Progenitor cell of endocrine pancreas (in vitro differentiated cells): ENCODE data around the gene RNH1. TPM values are rescaled to one million over a fixed set of nuclear protein-coding genes. Genes with fewer than 3 reads are reported as not detected.

Experiments used
- DNase-seq: peaks from one replicate; pipeline ENCODE4 v3.0.0; 2021; ENCODE audit warnings: low spot score; ENCODE audit not compliant: unreplicated experiment
- H3K27ac Mint-ChIP-seq: 2 replicates; pipeline ENCODE4 v1.8.0; 2021; ENCODE audit warnings: mild to moderate bottlenecking, moderate library complexity, mixed read lengths
- H3K27me3 Mint-ChIP-seq: 2 replicates; pipeline ENCODE4 v1.8.0; 2021; ENCODE audit warnings: mixed read lengths
- H3K36me3 Mint-ChIP-seq: 2 replicates; pipeline ENCODE4 v1.8.0; 2022; ENCODE audit warnings: mixed read lengths; ENCODE audit not compliant: insufficient read depth
- H3K4me1 Mint-ChIP-seq: 2 replicates; pipeline ENCODE4 v1.8.0; 2021; ENCODE audit warnings: low read depth, mixed read lengths
- H3K4me3 Mint-ChIP-seq: 2 replicates; pipeline ENCODE4 v1.8.0; 2021; ENCODE audit warnings: low read depth, mild to moderate bottlenecking, moderate library complexity, mixed read lengths
- H3K9me3 Mint-ChIP-seq: 2 replicates; pipeline ENCODE4 v1.8.0; 2021; ENCODE audit warnings: low read depth, mixed read lengths
- CTCF ChIP-seq: fragments of 200-600 bp; sonication (generic); IDR thresholded peaks from one replicate; pipeline ENCODE4 v1.5.0; 2021; ENCODE audit warnings: antibody characterized with exemption, mild to moderate bottlenecking; ENCODE audit not compliant: unreplicated experiment
- total RNA-seq: library from RNA; stranded (reverse); gene quantifications from 2 replicates; pipeline ENCODE4 v1.2.1, GENCODE V29; 2021

Gene RNH1
- total RNA-seq, 1 donor from 2014 or later, result 49.4 TPM

- Mint-ChIP-seq H3K36me3 (no peaks in the 10 kb centered on the region), H3K4me3 (no peak overlapping the region), H3K27me3 (peaks cover 14% of the 10 kb centered on the region), H3K4me1 (no peaks in the 10 kb centered on the region), H3K9me3 (no peaks in the 10 kb centered on the region), H3K27ac (no peak overlapping the region)
- TF ChIP-seq CTCF, result no peak
- no peak for DNase-seq
Measured at GRCh38 chr11:553988-554340, 46.9 kb upstream of the RNH1 start.

GRCh38 chr11:553083-553987 lies 46.3 kb upstream of the RNH1 start:
- H3K27me3 Mint-ChIP-seq, result peaks cover 14% of the 10 kb centered on the region
- H3K4me1 Mint-ChIP-seq, result no peaks in the 10 kb centered on the region
- no peak for DNase-seq
- no peak for TF ChIP-seq CTCF
- no peak overlapping the region for H3K4me3 Mint-ChIP-seq
- no peaks in the 10 kb centered on the region for H3K9me3 Mint-ChIP-seq
- no peaks in the 10 kb centered on the region for H3K36me3 Mint-ChIP-seq
- H3K27ac Mint-ChIP-seq, result no peak overlapping the region

- DNase-seq, result no peak
- Mint-ChIP-seq H3K9me3 (no peaks in the 10 kb centered on the region), H3K27me3 (peaks cover 7% of the 10 kb centered on the region), H3K36me3 (no peaks in the 10 kb centered on the region), H3K4me3 (no peak overlapping the region), H3K4me1 (no peaks in the 10 kb centered on the region), H3K27ac (no peak overlapping the region)
- no peak for TF ChIP-seq CTCF
Measured at GRCh38 chr11:551596-551995, 44.6 kb upstream of the RNH1 start.

GRCh38 chr11:551131-551530 lies 44.1 kb upstream of the RNH1 start:
- H3K4me1 Mint-ChIP-seq, result no peaks in the 10 kb centered on the region
- no peak for TF ChIP-seq CTCF
- peaks cover 3% of the 10 kb centered on the region for H3K27me3 Mint-ChIP-seq
- H3K9me3 Mint-ChIP-seq, result no peaks in the 10 kb centered on the region
- H3K4me3 Mint-ChIP-seq, result no peak overlapping the region
- H3K36me3 Mint-ChIP-seq, result no peaks in the 10 kb centered on the region
- H3K27ac Mint-ChIP-seq, result no peak overlapping the region
- DNase-seq, result no peak

- Mint-ChIP-seq H3K4me3 (no peak overlapping the region), H3K36me3 (no peaks in the 10 kb centered on the region), H3K27me3 (peaks cover 3% of the 10 kb centered on the region), H3K27ac (no peak overlapping the region), H3K4me1 (no peaks in the 10 kb centered on the region), H3K9me3 (no peaks in the 10 kb centered on the region)
- no peak for TF ChIP-seq CTCF
- DNase-seq, result no peak
Measured at GRCh38 chr11:550746-551085, 43.7 kb upstream of the RNH1 start.
